SU-DHL-6 (cell line): ENCODE measurements around the gene KANK2.

Experiments used
- H2AFZ ChIP-seq: fragments of 200-600 bp; sonication (generic); 2 replicates; pipeline ENCODE4 v1.6.1; 2014; ENCODE audit warnings: low read depth, mild to moderate bottlenecking, moderate library complexity, mixed read lengths, antibody characterized with exemption, low read length; ENCODE audit not compliant: severe bottlenecking
- H3F3A ChIP-seq: fragments of 200-600 bp; shearing (Covaris generic); 2 replicates; pipeline ENCODE4 v1.6.0; 2016; ENCODE audit warnings: antibody characterized with exemption, mild to moderate bottlenecking; ENCODE audit not compliant: insufficient read depth
- H3K27ac ChIP-seq: fragments of 200-600 bp; sonication (generic); 2 replicates; pipeline ENCODE4 v1.5.1; 2016; ENCODE audit warnings: low read depth, mild to moderate bottlenecking, low read length, moderate library complexity, mixed read lengths
- H3K27me3 ChIP-seq: fragments of 200-600 bp; sonication (generic), shearing (Covaris generic); 2 replicates; pipeline ENCODE4 v1.6.0; 2014; ENCODE audit warnings: mild to moderate bottlenecking, low read length
- H3K36me3 ChIP-seq: fragments of 200-600 bp; sonication (generic); 2 replicates; pipeline ENCODE4 v1.6.1; 2014; ENCODE audit warnings: mild to moderate bottlenecking, low read length, mixed read lengths
- H3K4me2 ChIP-seq: fragments of 300-600, 200-600 bp; shearing (Covaris generic), sonication (generic); 2 replicates; pipeline ENCODE4 v1.6.0; 2014; ENCODE audit warnings: low read length, low read depth, mild to moderate bottlenecking; ENCODE audit not compliant: poor library complexity, severe bottlenecking
- H3K4me3 ChIP-seq: fragments of 200-600 bp; sonication (generic); 2 replicates; pipeline ENCODE4 v1.5.1; 2014; ENCODE audit warnings: antibody characterized with exemption, low read length, mild to moderate bottlenecking, mixed read lengths; ENCODE audit not compliant: insufficient read depth, poor library complexity, severe bottlenecking
- H3K79me2 ChIP-seq: fragments of 200-600 bp; sonication (generic); 2 replicates; pipeline ENCODE4 v1.6.1; 2014; ENCODE audit warnings: mild to moderate bottlenecking, low read length, moderate library complexity; ENCODE audit not compliant: insufficient read depth
- H3K9ac ChIP-seq: fragments of 200-600 bp; sonication (generic); 2 replicates; pipeline ENCODE4 v1.7.0; 2014; ENCODE audit warnings: mild to moderate bottlenecking, low read length
- H3K9me2 ChIP-seq: fragments of 200-600 bp; sonication (generic); replicated peaks from 2 replicates; pipeline ENCODE4 v1.6.1; 2014; ENCODE audit warnings: low read length; ENCODE audit not compliant: insufficient read depth
- H3K9me3 ChIP-seq: fragments of 200-600 bp; sonication (generic); 2 replicates; pipeline ENCODE4 v1.6.1; 2014; ENCODE audit warnings: low read length, mixed read lengths; ENCODE audit not compliant: insufficient read depth
- H4K20me1 ChIP-seq: fragments of 200-600 bp; sonication (generic); 2 replicates; pipeline ENCODE4 v1.6.1; 2014; ENCODE audit warnings: low read depth, mild to moderate bottlenecking, antibody characterized with exemption, low read length, moderate library complexity, mixed read lengths
- EZH2phosphoT487 ChIP-seq: fragments of 200-600 bp; sonication (generic), shearing (Covaris generic); conservative IDR thresholded peaks from 2 replicates; pipeline ENCODE4 v1.6.1; 2018; ENCODE audit warnings: mild to moderate bottlenecking, antibody characterized with exemption, low read length, moderate library complexity, mixed read lengths
- TF ChIP-seq, protein P1 (sequence below): fragments of 200-600 bp; sonication (generic); IDR thresholded peaks from one replicate; pipeline ENCODE4 v1.5.1; 2017; ENCODE audit warnings: antibody characterized with exemption, mild to moderate bottlenecking, low read length, moderate library complexity; ENCODE audit not compliant: insufficient read depth, poor library complexity, severe bottlenecking

The KANK2 gene

DNA sequence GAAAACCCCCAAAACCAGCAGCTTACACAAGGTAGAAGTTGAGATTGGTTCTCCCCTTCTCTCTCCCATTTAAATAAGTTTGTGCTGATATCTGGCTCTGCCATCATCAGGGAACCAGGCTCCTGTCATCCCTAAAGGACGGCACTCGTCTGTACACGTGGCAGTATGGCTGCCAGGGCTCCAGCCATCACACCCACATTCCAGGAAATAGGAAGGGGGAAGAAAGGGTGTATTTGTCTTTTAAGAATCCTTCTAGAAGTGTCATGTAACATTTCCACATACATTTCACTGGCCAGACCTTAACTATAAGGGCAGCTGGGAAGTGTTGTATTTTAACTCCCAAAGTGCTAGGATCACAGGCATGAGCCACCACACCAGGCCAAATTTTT lies 51.8 kb downstream of the KANK2 start:
- H3K36me3 ChIP-seq = peaks cover 10% of the 10 kb centered on the region; the same call in 1 of the 2 replicates
- H3K9me3 ChIP-seq = no peaks in the 10 kb centered on the region
- H3K27ac ChIP-seq = no peak overlapping the region
- H3F3A ChIP-seq = 0 out of 2 replicates have a peak, but pooled peaks cover 4% of the 10 kb centered on the region
- H3K4me3 ChIP-seq = no peak overlapping the region
- H2AFZ ChIP-seq = no peak overlapping the region
- TF ChIP-seq, protein P1, sequence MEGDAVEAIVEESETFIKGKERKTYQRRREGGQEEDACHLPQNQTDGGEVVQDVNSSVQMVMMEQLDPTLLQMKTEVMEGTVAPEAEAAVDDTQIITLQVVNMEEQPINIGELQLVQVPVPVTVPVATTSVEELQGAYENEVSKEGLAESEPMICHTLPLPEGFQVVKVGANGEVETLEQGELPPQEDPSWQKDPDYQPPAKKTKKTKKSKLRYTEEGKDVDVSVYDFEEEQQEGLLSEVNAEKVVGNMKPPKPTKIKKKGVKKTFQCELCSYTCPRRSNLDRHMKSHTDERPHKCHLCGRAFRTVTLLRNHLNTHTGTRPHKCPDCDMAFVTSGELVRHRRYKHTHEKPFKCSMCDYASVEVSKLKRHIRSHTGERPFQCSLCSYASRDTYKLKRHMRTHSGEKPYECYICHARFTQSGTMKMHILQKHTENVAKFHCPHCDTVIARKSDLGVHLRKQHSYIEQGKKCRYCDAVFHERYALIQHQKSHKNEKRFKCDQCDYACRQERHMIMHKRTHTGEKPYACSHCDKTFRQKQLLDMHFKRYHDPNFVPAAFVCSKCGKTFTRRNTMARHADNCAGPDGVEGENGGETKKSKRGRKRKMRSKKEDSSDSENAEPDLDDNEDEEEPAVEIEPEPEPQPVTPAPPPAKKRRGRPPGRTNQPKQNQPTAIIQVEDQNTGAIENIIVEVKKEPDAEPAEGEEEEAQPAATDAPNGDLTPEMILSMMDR = no peak
- TF ChIP-seq EZH2phosphoT487 = no peak
- H3K9me2 ChIP-seq = no peaks in the 10 kb centered on the region
- H4K20me1 ChIP-seq = no peaks in the 10 kb centered on the region
- H3K79me2 ChIP-seq = peaks cover 4% of the 10 kb centered on the region
- H3K27me3 ChIP-seq = no peaks in the 10 kb centered on the region
- H3K9ac ChIP-seq = no peak overlapping the region
- H3K4me2 ChIP-seq = no peak overlapping the region

DNA sequence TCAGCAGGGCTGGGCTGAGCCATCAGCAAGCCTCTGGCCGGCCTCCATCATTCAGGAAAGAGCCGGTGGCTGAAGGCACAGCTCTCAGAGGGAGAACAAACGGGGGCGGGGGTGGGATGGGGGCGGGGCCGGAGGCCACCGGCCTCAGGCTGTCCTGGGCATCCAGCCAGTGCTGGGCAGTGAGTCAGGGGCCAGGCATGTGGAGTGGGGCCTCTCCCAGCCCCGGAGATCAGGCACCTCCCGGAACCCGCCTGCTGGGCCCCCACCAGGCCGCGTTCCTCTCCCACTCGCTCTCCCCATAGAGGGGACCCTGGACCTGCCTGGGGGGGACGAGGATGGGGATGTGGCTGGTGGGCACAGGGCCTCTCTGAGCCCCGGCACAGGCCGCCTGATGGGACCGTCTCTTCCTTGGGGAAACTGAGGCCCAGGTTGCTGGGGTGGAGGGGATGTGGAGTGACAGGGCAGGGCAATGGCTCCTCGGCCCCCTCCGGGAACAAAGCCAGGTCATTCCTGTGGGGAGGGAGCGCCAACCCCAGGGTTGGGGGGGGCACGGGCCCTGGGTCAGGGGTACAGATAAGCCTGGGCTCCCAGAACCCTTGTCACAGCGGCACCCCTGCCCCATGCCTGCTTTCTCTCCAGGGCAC lies 54.7 kb downstream of the KANK2 start:
- Histone ChIP-seq H4K20me1 (no peaks in the 10 kb centered on the region), H3K9me2 (no peaks in the 10 kb centered on the region), H2AFZ (no peak overlapping the region), H3K79me2 (no peaks in the 10 kb centered on the region), H3K36me3 (peaks cover 7% of the 10 kb centered on the region; the same call in 1 of the 2 replicates), H3K27ac (no peak overlapping the region), H3K9me3 (no peaks in the 10 kb centered on the region), H3F3A (peaks cover 7% of the 10 kb centered on the region; the same call in 1 of the 2 replicates), H3K27me3 (no peaks in the 10 kb centered on the region), H3K9ac (no peak overlapping the region), H3K4me3 (no peak overlapping the region), H3K4me2 (no peak overlapping the region)
- TF ChIP-seq, protein P1 = no peak
- TF ChIP-seq EZH2phosphoT487 = no peak

DNA sequence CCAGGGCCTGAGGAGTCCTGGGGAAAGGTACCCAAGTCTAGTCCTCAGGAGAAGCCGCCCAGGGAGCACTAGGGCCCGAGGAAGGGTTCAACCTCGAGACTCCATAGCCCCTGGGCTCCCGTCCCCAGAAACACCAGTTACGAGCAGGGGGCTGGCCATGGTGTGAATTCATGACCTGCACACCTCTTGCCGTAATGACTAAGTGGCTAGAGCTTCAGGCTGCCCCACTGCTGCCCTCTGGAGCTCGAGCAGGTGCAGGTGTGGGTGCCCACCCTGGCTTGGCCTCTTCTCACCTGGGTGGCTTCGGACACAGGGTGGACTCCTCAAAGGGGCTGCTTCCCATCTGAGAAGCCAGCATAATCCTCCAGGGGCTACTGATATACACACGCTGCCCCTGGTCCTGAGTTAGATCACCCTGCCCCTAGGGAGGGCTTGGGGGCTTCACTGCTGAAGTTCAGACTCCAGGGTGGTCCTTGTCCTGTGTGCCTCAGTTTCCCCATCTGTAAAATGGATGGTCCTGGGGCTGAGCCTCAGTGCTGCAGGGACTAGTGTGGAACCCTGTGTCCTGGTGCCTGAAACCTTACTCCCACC lies 55.3 kb downstream of the KANK2 start:
- no peak overlapping the region for H3K9ac ChIP-seq

More for the DNA sequence above, 55.3 kb downstream of the KANK2 start:
- Histone ChIP-seq H2AFZ (no peak overlapping the region), H4K20me1 (no peaks in the 10 kb centered on the region), H3K9me3 (no peaks in the 10 kb centered on the region), H3K4me3 (no peak overlapping the region), H3K27me3 (no peaks in the 10 kb centered on the region), H3K4me2 (no peak overlapping the region), H3K36me3 (0 out of 2 replicates have a peak, but pooled peaks cover 7% of the 10 kb centered on the region), H3K9me2 (no peaks in the 10 kb centered on the region), H3K79me2 (no peaks in the 10 kb centered on the region), H3K27ac (no peak overlapping the region), H3F3A (peaks cover 7% of the 10 kb centered on the region; the same call in 1 of the 2 replicates)
- no peak for TF ChIP-seq EZH2phosphoT487
- TF ChIP-seq, protein P1 = no peak
